ENCODE results near the gene AKAP13.
"Not testable (repeated sequence)": the region's sequence is repeated elsewhere in the genome, so short reads cannot be mapped to it uniquely, and the experiment has no call there.

Gene AKAP13

DNA sequence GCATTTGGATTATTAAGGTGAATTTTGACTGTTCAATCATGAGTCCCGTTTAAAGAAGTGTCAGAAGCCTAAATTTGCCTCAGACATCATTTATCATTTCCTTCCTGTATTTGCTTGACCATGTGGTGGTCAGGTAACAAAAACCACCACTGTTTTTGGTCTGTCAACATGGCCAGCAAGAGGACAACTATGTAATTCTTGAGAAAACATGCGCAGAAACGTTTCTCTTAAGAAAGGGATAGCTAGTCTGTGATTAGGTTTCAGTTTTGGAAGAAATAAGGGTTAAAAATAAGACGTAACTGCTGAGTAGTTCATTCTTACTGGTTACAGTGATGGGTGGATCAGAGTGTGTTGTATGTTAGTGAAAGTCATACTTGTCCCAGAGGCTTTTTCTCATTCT is 204.5 kb downstream of the AKAP13 start:
- DNase-seq, result no peak

DNA sequence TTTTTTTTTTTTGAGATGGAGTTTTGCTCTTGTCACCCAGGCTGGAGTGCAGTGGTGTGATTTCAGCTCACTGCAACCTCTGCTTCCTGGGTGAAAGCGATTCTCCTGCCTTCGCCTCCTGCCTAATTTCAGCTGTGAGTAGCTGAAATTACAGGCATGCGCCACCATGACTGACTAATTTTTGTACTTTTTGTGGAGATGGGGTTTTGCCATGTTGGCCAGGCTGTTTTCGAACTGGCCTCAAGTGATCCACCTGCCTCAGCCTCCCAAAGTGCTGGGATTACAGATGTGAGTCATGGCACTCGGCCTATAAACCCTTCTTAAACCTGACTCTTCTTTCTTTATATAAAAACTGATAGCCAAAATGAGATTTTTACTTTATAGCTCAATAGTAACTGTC is 205.8 kb downstream of the AKAP13 start:
- not testable (repeated sequence) for DNase-seq

DNA sequence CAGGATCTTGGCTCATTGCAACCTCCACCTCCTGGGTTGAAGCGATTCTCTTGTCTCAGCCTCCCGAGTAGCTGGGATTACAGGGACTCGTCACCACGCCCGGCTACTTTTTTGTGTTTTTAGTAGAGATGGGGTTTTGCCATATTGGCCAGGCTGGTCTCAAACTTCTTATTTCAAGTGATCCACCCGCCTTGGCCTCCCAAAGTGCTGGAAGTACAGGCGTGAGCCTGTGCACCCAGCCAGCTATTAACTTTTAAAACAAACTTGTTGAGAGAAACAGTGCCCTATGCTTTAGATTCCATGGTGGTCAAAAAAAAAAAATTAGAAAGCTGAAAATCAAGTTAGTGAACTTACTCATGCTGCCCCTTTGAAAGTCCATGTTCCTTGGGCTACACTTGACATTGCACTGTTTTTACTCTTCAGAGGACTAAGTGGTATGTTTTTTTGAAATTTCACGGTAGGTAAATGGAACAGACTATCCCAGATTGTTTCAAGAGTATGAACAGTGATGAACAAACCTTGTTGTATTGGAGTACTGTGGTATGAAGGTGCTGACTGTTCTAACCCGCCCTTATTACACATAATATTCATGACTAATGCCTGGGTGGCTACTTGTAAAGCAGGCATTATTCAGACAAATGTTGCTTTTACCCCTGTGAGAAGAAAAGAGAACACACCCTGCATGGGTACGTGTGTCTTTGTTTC is 207.5 kb downstream of the AKAP13 start:
- no peak for DNase-seq

DNA sequence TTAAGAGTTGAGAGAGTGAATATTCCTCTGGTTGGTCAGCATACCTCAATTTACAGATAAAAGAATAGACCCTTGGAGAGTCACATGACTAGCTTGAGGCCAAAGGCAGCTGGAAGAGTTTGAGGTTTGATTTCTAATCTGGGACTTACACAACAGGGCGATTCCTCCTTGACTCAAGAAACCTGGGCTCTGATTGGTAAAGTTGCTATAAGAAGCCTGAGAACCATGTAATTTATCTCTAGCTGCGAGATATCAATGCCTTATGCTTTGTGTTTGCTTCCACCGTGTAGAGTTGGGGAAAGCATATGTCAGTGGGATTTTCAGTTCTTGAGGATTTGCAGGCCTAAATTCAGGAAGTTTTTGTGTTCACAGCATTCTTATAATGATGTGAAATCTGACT is 208.3 kb downstream of the AKAP13 start:
- no peak for DNase-seq

DNA sequence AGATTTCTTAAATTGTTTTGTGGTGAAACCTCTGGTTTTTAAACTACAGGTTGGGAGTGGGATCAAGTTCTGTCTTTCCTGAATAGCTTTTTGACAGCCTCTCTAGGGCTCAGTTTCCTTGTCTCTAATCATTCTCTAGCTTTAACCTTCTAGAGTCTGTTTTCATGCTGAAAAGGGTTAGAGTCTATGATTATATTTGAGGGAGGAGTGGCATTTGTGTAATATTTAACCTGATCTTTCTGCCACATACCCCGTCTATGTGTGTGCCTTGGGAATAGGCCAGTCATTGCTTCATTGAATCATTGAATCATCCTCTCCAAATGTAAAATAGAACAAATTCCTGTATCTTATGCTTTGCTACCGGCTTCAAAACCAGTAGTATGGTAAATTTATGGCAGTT is 209.4 kb downstream of the AKAP13 start:
- DNase-seq, result no peak

DNA sequence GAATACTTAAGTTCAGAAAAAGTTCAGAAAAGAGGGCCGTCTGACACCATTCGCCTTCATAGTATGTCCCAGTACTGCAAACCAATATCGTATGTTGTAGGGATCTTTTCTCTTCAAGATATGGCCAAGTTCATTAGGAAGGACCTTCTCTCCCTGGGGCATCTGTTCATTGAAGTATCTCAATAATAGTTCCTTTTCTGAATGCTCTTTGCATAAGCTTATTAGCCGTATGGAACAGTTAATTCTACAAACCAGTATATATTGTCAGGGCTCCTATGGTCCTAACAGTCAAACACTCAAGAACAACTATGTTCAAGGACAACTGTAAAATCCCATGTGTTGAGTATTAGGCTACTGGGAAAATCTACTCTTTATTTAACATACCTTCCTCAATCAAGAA is 211.2 kb downstream of the AKAP13 start:
- no peak for DNase-seq

DNA sequence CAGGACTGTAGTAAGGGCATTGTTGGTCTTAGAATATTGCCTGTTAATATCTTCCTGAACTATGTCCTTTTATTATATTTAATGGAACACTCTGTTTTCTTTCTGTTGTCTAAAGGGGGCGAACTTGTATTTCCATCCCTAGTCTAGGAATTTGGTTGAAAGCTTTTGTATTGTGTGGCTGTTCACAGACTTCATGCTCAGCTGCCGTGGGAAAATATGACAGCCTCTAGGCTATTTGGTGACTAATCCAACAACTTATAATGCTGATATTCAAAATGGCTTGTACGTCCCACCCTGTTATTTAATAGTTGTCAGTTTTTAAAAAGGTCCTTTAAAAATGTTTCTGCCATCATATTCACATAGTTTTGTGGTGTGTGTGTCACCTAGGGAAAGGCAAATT is 211.7 kb downstream of the AKAP13 start:
- no peak for DNase-seq

DNA sequence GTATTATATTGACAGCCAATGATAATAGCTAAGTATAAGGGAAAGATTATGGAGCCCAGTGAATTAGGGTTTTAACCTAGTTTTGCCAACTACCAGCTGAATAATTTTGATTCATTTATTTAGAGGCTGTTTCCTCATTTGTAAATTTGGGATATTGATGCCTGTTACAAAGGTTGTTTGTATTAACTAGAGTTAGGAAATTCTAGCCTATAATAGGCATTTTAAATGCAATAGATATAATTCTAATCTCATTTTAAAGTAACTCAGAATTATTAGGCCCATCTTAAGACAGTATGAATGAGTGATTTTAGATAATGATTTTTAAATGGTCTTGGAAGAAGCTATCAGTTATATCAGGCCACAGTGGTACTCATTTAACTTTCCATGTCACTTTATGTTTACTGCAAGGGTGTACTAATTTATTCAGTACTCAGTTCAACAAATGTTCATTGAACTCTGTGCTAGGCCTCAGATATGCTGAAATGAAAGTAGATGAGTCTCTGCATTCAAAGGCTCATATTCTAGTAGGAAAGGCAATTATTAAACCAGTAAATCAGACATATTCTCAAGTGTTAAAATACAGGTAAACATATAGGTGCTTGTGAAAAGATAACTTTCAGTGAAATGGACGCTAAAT is 213.5 kb downstream of the AKAP13 start:
- DNase-seq, result no peak

DNA sequence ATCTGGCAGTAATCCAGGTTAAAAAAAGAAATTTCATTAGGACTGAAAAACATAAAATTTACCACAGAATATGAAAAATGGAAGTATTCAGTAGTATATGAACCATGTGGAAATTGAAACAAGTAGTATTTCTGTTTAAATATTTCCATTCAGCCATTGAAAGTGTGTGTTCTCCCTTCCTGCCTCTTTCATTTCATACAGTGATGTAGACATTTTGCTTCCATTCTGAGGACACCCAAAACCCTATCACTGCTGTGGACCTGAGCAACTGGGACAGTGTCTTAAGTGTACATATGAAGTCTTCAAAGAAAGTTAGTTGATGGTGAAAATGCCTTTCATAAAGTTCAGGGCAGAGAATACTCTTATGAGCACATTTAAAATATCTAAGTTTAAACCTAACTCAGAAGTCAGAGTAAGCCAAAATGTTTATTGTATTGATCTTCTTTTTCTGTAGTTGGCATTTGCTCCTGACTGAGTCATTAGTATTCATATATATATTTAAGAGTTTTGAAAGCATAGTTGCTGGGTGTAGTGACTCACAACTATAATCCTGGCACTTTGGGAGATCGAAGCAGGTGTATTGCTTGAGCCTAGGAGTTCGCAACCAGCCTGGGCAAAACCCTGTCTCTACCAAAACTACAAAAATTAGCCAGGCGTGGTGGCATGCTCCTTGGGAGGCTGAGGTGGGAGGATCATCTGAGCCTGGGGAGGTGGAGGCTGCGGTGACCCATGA is 215.6 kb downstream of the AKAP13 start:
- DNase-seq, result no peak

DNA sequence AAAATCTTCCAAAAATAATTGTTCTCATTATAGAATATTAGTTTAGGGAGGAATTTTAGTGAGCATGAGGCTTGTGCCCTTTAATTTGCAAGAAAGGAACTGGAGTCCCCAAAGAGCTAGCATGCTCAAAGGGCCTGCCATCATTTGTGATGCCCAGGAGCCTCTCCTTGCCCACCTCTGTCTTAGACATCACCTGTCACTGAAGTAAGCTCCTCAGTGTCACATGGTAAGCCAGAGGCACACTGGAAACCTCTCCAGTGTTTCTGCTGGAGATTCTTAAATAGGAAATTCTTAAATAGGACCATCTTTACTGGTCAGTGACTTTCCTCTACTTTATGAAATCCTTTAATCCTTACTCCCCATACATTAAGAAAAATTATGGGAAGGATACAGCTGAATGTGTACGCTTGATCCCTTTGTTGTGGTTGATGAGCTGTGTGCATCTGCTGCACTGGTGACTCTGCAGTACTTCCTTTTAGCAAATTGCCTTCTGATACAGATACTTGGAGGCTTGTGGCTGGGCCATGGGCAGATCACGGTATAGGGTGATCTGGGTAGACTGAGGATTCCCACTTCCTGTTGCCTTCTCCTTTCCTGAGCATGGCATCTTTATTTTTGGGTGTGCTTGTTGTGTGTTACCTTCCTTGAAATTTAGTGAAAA is 216.9 kb downstream of the AKAP13 start:
- DNase-seq, result no peak

DNA sequence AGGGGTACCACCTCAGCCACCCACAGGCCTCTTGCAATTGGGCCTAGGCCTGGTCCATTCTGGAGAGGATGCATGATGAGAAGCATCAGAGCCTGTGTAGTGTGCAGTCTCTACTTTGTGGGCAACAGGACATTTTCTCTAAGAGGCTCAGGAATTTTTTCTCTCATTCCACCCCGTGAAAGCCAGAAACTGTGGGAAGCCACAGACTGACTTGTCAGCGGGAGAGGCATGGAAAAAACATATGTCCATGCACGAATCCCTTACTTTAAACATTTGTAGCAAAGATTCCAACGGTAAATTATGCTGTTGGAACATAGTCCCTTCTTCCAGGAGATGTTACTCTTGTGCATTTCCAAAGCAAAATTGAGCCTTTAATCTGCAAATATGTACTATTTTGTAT is 217.8 kb downstream of the AKAP13 start:
- no peak for DNase-seq

DNA sequence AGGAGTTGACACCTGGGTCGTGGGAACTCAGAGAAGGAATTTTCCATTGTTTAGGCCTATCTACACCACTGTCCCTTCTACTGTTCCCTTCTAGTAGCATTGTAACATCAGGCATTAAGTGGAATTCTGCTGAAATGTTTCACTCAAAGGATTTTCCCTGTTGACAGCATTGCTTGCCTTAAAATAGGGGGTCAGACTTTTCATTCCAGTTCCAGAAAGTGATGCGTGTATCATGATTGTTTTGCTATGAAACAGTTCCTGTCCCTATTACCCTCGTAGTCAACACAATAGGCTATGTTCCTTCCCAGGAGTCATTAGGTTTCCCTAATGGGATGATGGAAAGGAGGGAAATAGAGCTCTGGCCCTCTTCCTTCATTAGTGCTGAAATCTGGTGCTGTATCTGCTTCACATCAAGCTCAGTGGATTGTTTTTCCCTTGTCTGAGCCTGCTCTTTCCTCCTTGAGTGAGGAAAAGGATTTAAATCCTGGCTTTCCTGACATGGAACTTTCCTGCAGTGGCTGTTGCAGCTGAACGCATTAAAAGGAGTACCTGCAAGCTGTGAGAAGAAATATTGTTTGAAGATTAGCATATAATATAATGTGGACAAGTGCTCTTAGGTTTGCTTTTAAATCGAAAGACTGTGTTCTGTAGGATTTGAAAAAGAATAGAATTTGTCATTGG is 218.5 kb downstream of the AKAP13 start:
- DNase-seq, result no peak

DNA sequence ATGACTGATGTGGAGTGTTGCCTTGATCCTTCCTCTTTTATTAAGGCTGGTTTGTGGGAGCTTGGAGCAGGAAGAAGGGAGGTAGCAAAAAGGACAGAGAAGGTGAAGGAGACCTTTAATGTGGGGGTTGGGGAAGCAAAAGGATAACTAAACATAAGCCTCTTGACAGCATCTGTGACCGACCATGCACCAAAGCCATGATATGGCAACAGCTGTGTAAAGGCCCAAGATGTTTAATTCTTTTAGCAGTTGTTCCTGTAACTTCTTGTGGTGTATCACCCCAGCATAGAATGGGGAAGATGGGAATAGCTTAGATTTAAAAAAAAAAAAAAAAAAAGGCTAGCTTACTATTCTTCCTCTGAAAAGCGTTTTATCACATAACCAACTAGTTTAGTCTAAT is 219.6 kb downstream of the AKAP13 start:
- no peak for DNase-seq

DNA sequence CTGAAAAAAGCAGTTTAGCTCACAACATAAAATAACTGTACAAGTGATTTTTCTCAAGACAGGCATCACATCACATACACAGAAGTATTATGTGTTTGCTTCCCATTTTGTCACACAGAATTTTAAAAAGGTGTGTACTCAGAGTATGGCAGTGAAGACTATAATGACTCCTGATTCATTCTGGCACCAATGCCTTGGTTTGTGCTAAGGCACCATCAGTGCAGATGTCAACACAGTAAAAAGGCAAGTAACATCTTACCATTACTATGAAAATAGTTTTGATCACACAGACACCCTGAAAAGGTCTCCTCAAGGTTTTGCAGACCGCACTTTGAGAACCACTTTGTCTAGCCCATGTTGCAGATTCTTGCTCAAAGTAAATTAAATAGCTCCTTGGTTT is 222.8 kb downstream of the AKAP13 start:
- no peak for DNase-seq

DNA sequence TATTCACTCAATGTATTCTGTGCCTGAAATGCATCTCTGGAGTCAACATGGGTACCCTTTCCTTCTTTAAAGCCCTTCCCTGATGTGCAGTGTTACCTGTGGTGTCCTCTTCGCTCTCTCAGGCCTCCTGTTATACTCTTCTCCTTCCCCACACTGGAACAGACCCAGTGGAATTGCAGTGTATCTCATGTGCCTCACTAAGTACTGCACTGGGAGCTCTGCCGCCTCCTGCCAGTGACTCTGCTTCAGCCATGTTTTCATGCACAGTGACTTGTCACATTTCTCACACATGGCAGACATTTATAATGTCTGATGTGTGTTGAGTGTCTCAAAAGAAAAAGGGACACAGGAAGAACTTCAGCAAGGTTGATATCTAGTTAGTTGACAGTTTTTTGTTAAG is 223.3 kb downstream of the AKAP13 start:
- DNase-seq, result no peak

DNA sequence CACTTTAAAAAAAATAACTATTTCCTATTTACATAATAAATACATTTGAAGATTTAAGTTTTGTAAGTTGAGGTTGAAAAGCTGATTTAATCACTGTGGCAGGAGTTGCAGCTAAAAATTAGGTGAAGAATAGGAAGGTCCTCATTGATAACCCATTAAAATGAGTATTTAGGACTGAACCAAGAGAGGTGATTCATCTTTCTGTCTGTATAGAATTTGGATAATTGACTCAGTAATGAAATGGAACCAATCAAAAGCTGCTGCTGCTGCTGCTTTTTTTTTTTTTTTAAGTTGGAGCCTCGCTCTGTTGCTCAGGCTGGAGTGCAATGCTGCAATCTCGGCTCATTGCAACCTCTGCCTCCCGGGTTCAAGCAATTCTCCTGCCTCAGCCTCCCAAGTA is 223.8 kb downstream of the AKAP13 start:
- no peak for DNase-seq

DNA sequence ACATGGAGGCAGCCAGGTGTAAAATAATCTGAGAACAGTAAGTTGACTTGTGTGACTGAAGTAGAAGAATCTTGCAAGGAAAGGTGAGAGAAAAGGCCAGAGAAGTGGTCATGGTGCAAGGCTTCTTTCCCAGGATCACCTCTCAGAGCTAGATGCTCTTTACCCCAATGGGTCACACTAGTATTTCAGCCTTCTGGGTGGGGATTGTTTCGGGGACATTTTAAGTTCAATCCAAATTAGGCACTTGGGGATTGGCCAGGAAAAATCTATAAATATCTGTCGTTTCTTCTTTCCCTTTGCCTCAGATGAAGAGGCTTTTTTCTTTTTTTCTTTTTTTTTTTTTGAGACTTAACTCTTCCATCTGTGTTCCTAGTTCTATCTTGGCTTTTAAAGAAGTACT is 226.3 kb downstream of the AKAP13 start:
- DNase-seq, result no peak

DNA sequence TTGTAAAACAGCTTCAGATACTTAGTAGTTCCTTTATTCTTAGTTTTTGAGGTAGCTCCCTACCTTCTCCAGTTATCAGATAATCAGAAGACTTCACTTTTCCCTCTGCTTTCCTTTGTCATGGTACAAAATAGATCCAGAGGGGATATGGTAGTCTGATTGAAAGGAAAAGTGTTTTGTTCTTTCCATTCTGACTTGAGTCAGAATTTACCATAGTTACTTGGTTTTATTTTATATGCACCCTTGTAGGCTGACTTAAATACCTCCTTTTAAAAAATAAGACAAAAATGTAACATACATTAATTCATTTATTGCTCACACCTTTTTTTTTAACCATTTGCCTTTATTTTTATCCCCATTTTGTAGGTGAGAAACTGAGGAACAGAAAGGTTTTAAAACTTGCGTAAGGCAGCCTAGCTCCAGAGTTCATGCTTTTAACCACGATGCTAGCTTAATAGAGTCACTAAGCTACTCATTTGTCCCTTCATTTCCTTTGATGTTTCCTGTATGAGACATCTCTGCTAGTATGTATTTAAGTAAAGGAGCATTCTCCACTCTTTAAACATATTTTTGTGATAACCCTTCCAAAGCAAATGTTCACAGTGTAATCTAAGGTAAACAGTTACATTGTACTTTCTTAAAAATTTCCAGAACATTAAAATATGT is 226.9 kb downstream of the AKAP13 start:
- DNase-seq, result no peak

DNA sequence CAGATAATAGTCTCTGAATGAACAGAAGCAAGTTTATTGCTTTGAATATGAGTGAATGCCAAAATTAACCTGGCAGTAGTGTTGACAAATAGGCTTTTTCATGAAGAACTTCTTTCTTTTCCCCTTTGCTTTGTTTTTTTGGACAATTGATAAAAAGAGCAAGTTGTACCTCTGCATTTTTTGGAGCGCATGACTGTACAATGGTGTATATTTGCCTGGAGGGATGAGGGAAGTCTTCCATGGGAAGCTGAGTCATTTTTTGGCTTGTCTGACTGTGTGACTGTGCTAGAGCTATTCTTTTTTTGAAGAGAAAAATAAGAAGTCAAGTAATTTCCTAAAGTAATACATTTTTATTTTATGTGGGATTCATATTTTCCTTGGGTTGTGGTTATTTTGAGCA is 227.4 kb downstream of the AKAP13 start:
- DNase-seq, result no peak

DNA sequence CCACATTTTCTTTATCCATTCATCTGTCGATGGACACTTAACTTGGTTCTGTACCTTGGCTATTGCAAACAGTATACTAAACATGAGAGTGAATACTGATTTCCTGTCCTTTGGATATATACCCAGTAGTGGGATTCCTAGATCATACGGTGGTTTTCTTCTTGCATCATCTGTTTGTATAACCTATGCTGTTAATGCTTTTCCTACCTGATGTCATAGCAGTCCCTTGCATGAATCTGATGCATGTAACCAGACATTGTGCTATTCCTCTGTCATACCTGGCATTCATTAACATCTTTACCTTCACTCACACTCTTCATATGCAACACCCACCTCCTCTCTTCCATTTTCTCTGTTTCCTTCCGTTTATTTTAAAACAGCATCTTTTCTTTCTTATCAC is 229.1 kb downstream of the AKAP13 start:
- no peak for DNase-seq

DNA sequence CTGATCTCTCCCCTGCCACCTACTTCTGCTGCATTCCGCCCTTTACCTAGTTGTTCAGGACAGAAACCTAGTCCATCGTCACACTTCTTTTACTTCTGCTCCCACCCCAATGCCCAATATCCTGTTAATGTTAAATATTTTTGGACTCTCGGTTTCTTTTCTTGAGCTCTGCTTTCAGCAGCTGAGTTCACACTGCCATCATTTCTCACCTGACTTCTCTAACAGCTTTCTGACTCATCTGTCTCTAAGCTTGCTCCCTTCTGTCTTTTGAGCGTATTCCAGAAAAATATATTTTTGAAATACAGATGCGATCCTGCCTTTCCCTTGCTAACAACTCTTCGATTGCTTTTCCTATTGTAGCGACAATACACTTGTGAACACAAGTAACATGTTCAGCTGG is 231.0 kb downstream of the AKAP13 start:
- no peak for DNase-seq

DNA sequence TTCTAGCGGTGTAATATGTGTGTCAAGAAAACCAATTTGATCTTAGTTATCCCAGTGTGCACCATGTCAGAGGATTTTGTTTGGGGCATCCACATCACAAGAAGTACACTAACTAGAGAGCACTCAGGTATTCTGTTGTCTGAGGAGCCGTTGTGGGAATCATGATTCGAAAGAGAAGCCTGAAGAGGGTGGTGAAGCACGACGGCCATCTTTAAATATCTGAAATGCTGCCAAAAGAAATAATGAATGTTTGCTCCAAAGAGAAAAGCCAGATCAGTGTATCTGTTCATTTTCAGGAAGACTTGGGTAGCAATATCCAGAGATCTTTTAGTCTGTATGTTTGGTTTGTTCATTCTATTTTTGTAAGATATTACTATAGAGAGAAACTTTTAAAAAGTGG is 233.7 kb downstream of the AKAP13 start:
- no peak for DNase-seq

DNA sequence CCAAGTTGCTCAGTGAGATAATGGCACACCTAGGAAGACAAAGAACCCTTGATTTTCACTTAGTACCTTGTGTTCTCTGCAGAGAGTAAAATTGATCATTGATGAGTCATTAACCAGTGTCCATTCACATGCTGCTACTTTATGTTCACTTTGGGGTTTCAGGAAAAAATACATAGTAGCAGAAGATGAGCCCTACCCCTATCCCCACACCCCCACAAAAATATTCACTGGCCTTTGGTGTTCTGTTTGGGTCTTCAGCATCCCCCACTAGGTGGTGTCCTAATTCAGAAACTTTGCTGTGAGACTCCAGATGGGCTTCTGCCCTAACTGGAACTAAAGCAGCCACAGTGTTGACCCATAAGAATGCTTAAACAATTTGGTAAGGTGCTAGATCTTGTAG is 235.5 kb downstream of the AKAP13 start:
- DNase-seq, result no peak

Data from NCI-H2107 (cell line).